GM19467 (cell line): ENCODE data around the gene ELF5.

Source experiments
- ATAC-seq: cut with Tn5 transposase; IDR thresholded peaks from one replicate; pipeline ENCODE4 v1.9.1; 2021; ENCODE audit warnings: mild to moderate bottlenecking, moderate library complexity; ENCODE audit not compliant: unreplicated experiment

The ELF5 gene

GRCh38 chr11:34458525-34458924 lies 55.1 kb downstream of the ELF5 start:
- ATAC-seq: no peak

GRCh38 chr11:34457607-34458006 lies 56.0 kb downstream of the ELF5 start:
- ATAC-seq: no peak

GRCh38 chr11:34454308-34455032 lies 59.1 kb downstream of the ELF5 start:
- ATAC-seq: no peak

- no peak for ATAC-seq
These were observed 62.5 kb downstream of the ELF5 start for GRCh38 chr11:34451053-34451452.

- ATAC-seq: no peak
These were observed 64.6 kb downstream of the ELF5 start for GRCh38 chr11:34449013-34449412.

- ATAC-seq: no peak
These were observed 65.2 kb downstream of the ELF5 start for GRCh38 chr11:34448223-34448994.

GRCh38 chr11:34447044-34447443 lies 66.5 kb downstream of the ELF5 start:
- no peak for ATAC-seq

- no peak for ATAC-seq
These were observed 67.2 kb downstream of the ELF5 start for GRCh38 chr11:34446386-34446785.

- no peak for ATAC-seq
These were observed 67.6 kb downstream of the ELF5 start for GRCh38 chr11:34445956-34446355.

- ATAC-seq: no peak
These were observed 69.2 kb downstream of the ELF5 start for GRCh38 chr11:34444428-34444827.

GRCh38 chr11:34443136-34443535 lies 70.5 kb downstream of the ELF5 start:
- no peak for ATAC-seq

GRCh38 chr11:34441814-34442213 lies 71.8 kb downstream of the ELF5 start:
- ATAC-seq: no peak

- no peak for ATAC-seq
These were observed 73.9 kb downstream of the ELF5 start for GRCh38 chr11:34439610-34440198.

GRCh38 chr11:34438529-34439507 lies 74.8 kb downstream of the ELF5 start, which contains the start of gene CAT:
Gene CAT (plus strand): TSS chr11:34438934. CDS start chr11:34439014, 80 bp downstream.
- ATAC-seq: peak; percentile 98

- ATAC-seq: no peak
These were observed 76.1 kb downstream of the ELF5 start for GRCh38 chr11:34437224-34438125.

GRCh38 chr11:34433899-34434298 lies 79.7 kb downstream of the ELF5 start:
- no peak for ATAC-seq

GRCh38 chr11:34432822-34433221 lies 80.8 kb downstream of the ELF5 start:
- no peak for ATAC-seq

GRCh38 chr11:34431979-34432378 lies 81.6 kb downstream of the ELF5 start:
- ATAC-seq: no peak
